Astrocyte (in vitro differentiated cells and primary cell): Measurements from ENCODE around the gene GINS2. TPM values are rescaled to one million over a fixed set of nuclear protein-coding genes. Genes with fewer than 3 reads are reported as not detected.

Experiments
- DNase-seq: peaks from one replicate; pipeline ENCODE4 v3.0.0-alpha.2; 2010; ENCODE audit warnings: low read depth
- FAIRE-seq: peaks from 2 replicates; lab custom pipeline; 2011; peaks lifted over from hg19 to GRCh38; lab: Jason Lieb, UNC
- H2AFZ ChIP-seq: 2 replicates; pipeline ENCODE4 v1.6.0; 2012; ENCODE audit warnings: low read depth, low read length, inconsistent platforms
- H3K27ac ChIP-seq: 2 replicates; pipeline ENCODE4 v1.5.1; 2011; ENCODE audit warnings: low read depth, low read length, inconsistent platforms
- H3K27me3 ChIP-seq: 2 replicates; pipeline ENCODE4 v1.6.0; 2011; ENCODE audit warnings: low read length, inconsistent platforms; ENCODE audit not compliant: insufficient read depth
- H3K36me3 ChIP-seq: 2 replicates; pipeline ENCODE4 v1.5.1; 2011; ENCODE audit warnings: low read length, inconsistent platforms; ENCODE audit not compliant: insufficient read depth
- H3K4me1 ChIP-seq: 2 replicates; pipeline ENCODE4 v1.5.1; 2011; ENCODE audit warnings: low read length, inconsistent platforms; ENCODE audit not compliant: insufficient read depth
- H3K4me2 ChIP-seq: 2 replicates; pipeline ENCODE4 v1.6.0; 2012; ENCODE audit warnings: low read length, inconsistent platforms
- H3K4me3 ChIP-seq: 2 replicates; pipeline ENCODE4 v1.5.1; 2011; ENCODE audit warnings: low read depth, mild to moderate bottlenecking, low read length, inconsistent platforms; ENCODE audit not compliant: insufficient read depth
- H3K79me2 ChIP-seq: 2 replicates; pipeline ENCODE4 v1.6.0; 2012; ENCODE audit warnings: mild to moderate bottlenecking, low read length, inconsistent platforms; ENCODE audit not compliant: insufficient read depth
- H3K9ac ChIP-seq: 2 replicates; pipeline ENCODE4 v1.6.0; 2012; ENCODE audit warnings: mild to moderate bottlenecking, low read length, inconsistent platforms
- H3K9me3 ChIP-seq: 2 replicates; pipeline ENCODE4 v1.5.1; 2012; ENCODE audit warnings: low read depth, mild to moderate bottlenecking, low read length, inconsistent platforms; ENCODE audit not compliant: insufficient read depth
- H4K20me1 ChIP-seq: 2 replicates; pipeline ENCODE4 v1.6.0; 2012; ENCODE audit warnings: low read length, inconsistent platforms; ENCODE audit not compliant: insufficient read depth
- H3K27ac Mint-ChIP-seq: one replicate; pipeline ENCODE4 v1.8.0; 2021; ENCODE audit warnings: mild to moderate bottlenecking, mixed read lengths; ENCODE audit not compliant: unreplicated experiment
- H3K27me3 Mint-ChIP-seq: one replicate; pipeline ENCODE4 v1.8.0; 2021; ENCODE audit warnings: low read depth, mixed read lengths; ENCODE audit not compliant: unreplicated experiment
- H3K36me3 Mint-ChIP-seq: one replicate; pipeline ENCODE4 v1.8.0; 2021; ENCODE audit warnings: low read depth, mixed read lengths; ENCODE audit not compliant: unreplicated experiment
- H3K4me1 Mint-ChIP-seq: one replicate; pipeline ENCODE4 v1.8.0; 2021; ENCODE audit warnings: low read depth, mixed read lengths; ENCODE audit not compliant: unreplicated experiment
- H3K4me3 Mint-ChIP-seq: one replicate; pipeline ENCODE4 v1.8.0; 2021; ENCODE audit warnings: mild to moderate bottlenecking, moderate library complexity, mixed read lengths; ENCODE audit not compliant: unreplicated experiment
- H3K9me3 Mint-ChIP-seq: one replicate; pipeline ENCODE4 v1.8.0; 2021; ENCODE audit warnings: mild to moderate bottlenecking, mixed read lengths; ENCODE audit not compliant: unreplicated experiment
- EZH2 ChIP-seq: IDR thresholded peaks from 2 replicates; pipeline ENCODE4 v1.6.1; 2012; ENCODE audit warnings: mild to moderate bottlenecking, low read length, inconsistent platforms; ENCODE audit not compliant: insufficient read depth
- total RNA-seq: library from RNA; stranded (reverse); gene quantifications from 2 replicates; pipeline ENCODE4 v1.2.1, GENCODE V29; 2021
- TF ChIP-seq, protein P1 (sequence below): IDR thresholded peaks from 2 replicates; pipeline ENCODE4 v1.5.1; 2011; ENCODE audit warnings: low read depth, mild to moderate bottlenecking, inconsistent platforms, low read length, moderate library complexity; ENCODE audit not compliant: insufficient read depth

Gene GINS2
- total RNA-seq, 1 donor from 2014 or later, result 3.4 TPM

DNA sequence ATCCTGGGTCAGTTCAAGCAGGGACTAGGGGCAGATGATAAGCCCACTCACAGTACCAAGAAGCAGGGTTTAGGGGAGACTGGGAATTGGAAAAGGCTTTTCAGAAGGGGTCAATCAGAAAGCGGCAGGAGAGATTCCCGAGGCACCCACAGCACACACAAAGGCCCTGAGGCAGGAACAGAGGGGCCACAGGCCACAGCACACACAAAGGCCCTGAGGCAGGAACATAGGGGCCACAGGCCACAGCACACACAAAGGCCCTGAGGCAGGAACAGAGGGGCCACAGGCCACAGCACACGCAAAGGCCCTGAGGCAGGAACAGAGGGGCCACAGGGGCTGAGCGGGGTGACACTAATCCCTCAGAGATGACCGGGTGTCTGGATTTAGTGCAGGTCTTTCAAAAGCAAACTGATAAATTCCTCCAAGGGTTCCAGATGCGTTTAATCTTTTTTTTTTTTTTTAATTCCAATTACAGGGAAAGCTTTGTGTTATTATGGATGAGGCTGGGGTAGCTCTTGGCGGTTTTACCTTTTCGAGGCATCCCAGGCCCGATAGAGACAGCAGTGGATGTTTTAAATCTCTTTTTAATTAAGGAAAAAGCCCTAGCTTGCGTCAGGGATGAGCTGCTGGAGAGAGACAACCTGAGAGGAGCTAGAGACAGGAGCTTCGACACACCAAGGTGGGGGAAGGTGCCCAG lies 31.0 kb upstream of the GINS2 start:
- Mint-ChIP-seq H3K9me3 (no peaks in the 10 kb centered on the region), H3K27ac (no peak overlapping the region), H3K36me3 (no peaks in the 10 kb centered on the region), H3K4me3 (no peak overlapping the region), H3K27me3 (peaks cover 15% of the 10 kb centered on the region), H3K4me1 (peaks cover 7% of the 10 kb centered on the region)
- DNase-seq (no peak), FAIRE-seq (no peak)
- Histone ChIP-seq H2AFZ (no peak overlapping the region), H3K79me2 (no peaks in the 10 kb centered on the region), H3K36me3 (no peaks in the 10 kb centered on the region), H3K27me3 (no peaks in the 10 kb centered on the region), H3K9ac (no peak overlapping the region), H3K9me3 (no peaks in the 10 kb centered on the region), H3K4me2 (no peak overlapping the region), H4K20me1 (peaks cover 28% of the 10 kb centered on the region), H3K27ac (no peak overlapping the region), H3K4me3 (no peak overlapping the region), H3K4me1 (peaks cover 13% of the 10 kb centered on the region)
- TF ChIP-seq, protein P1, sequence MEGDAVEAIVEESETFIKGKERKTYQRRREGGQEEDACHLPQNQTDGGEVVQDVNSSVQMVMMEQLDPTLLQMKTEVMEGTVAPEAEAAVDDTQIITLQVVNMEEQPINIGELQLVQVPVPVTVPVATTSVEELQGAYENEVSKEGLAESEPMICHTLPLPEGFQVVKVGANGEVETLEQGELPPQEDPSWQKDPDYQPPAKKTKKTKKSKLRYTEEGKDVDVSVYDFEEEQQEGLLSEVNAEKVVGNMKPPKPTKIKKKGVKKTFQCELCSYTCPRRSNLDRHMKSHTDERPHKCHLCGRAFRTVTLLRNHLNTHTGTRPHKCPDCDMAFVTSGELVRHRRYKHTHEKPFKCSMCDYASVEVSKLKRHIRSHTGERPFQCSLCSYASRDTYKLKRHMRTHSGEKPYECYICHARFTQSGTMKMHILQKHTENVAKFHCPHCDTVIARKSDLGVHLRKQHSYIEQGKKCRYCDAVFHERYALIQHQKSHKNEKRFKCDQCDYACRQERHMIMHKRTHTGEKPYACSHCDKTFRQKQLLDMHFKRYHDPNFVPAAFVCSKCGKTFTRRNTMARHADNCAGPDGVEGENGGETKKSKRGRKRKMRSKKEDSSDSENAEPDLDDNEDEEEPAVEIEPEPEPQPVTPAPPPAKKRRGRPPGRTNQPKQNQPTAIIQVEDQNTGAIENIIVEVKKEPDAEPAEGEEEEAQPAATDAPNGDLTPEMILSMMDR, result no peak
- TF ChIP-seq EZH2, result no peak

DNA sequence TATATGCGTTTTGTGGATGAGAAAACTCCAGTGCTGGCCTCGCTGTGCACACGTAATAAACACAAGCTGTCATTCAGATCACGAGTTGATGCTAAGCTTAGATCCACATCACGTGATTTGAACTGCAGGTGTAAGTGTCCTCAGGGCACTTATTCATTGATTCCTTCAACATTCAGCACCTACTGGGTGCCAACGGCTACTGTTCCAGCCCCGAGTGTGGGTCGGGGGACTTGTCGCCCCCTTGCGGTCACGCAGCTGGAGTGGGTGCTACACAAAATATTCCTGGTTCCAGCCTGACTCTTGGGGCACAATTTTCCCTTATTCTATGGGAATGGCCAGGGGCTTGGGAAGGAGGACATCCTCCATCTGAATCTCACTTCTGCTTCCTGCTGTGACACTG lies 29.9 kb upstream of the GINS2 start:
- Histone ChIP-seq H3K27ac (no peak overlapping the region), H3K4me3 (no peak overlapping the region), H3K4me1 (peaks cover 13% of the 10 kb centered on the region), H3K9me3 (no peaks in the 10 kb centered on the region), H2AFZ (no peak overlapping the region), H4K20me1 (peaks cover 28% of the 10 kb centered on the region), H3K27me3 (no peaks in the 10 kb centered on the region), H3K4me2 (no peak overlapping the region), H3K9ac (no peak overlapping the region), H3K36me3 (no peaks in the 10 kb centered on the region), H3K79me2 (no peaks in the 10 kb centered on the region)
- TF ChIP-seq, protein P1, result peak; percentile 45
- no peak for TF ChIP-seq EZH2
- H3K4me1 Mint-ChIP-seq, result peaks cover 7% of the 10 kb centered on the region
- FAIRE-seq (no peak), DNase-seq (no peak)
- no peak overlapping the region for H3K4me3 Mint-ChIP-seq
- no peak overlapping the region for H3K27ac Mint-ChIP-seq
- no peaks in the 10 kb centered on the region for H3K36me3 Mint-ChIP-seq
- H3K9me3 Mint-ChIP-seq, result no peaks in the 10 kb centered on the region
- H3K27me3 Mint-ChIP-seq, result peaks cover 9% of the 10 kb centered on the region

DNA sequence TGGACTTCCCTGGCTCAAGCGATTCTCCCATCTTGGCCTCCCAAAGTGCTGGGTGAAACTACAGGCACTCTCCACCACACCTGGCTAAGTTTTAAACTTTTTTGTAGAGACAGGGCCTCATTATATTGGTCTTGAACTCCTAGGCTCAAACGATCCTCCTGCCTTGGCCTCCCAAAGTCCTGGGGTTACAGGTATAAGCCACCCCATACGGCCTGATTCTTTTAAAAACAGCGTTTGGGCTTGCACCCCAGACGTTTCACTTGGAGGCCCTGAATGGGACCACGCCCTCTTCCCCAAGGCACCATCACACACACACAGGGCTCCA lies 29.4 kb upstream of the GINS2 start:
- Histone ChIP-seq H3K79me2 (no peaks in the 10 kb centered on the region), H3K36me3 (no peaks in the 10 kb centered on the region), H3K4me1 (peaks cover 13% of the 10 kb centered on the region), H3K27ac (no peak overlapping the region), H3K9ac (no peak overlapping the region), H3K4me3 (no peak overlapping the region), H4K20me1 (peaks cover 28% of the 10 kb centered on the region), H2AFZ (no peak overlapping the region), H3K4me2 (no peak overlapping the region), H3K27me3 (no peaks in the 10 kb centered on the region), H3K9me3 (no peaks in the 10 kb centered on the region)
- no peak for FAIRE-seq
- TF ChIP-seq, protein P1, result no peak
- no peak for TF ChIP-seq EZH2
- H3K27me3 Mint-ChIP-seq, result peaks cover 11% of the 10 kb centered on the region
- no peak for DNase-seq
- no peak overlapping the region for H3K4me3 Mint-ChIP-seq
- H3K4me1 Mint-ChIP-seq, result peaks cover 7% of the 10 kb centered on the region
- H3K36me3 Mint-ChIP-seq, result no peaks in the 10 kb centered on the region
- no peaks in the 10 kb centered on the region for H3K9me3 Mint-ChIP-seq
- H3K27ac Mint-ChIP-seq, result peak overlapping the region; percentile 53
